RWPE2 (cell line): ENCODE results near the gene LAMB2.

Source experiments
- ATAC-seq: fragments of 200-7000 bp; cut with Tn5 transposase; 3 replicates; pipeline ENCODE4 v1.9.1; 2021; ENCODE audit warnings: low read depth
- DNase-seq: peaks from one replicate; pipeline ENCODE4 v3.0.0-alpha.2; 2020; ENCODE audit warnings: low spot score
- H3K27ac ChIP-seq: fragments of 450-650 bp; 2 replicates; pipeline ENCODE4 v1.5.1; 2017; ENCODE audit warnings: mild to moderate bottlenecking; ENCODE audit not compliant: poor library complexity, severe bottlenecking
- H3K27me3 ChIP-seq: fragments of 250-450 bp; sonication (Bioruptor Pico); 2 replicates; pipeline ENCODE4 v1.5.1; 2021; ENCODE audit warnings: mild to moderate bottlenecking, moderate library complexity; ENCODE audit not compliant: insufficient read depth, poor library complexity, severe bottlenecking
- H3K36me3 ChIP-seq: fragments of 250-450 bp; sonication (Bioruptor Pico); 2 replicates; pipeline ENCODE4 v1.5.1; 2020; ENCODE audit warnings: low read depth, mild to moderate bottlenecking, moderate library complexity
- H3K4me1 ChIP-seq: fragments of 250-450 bp; sonication (Bioruptor Pico); 2 replicates; pipeline ENCODE4 v1.5.1; 2021; ENCODE audit warnings: mild to moderate bottlenecking, moderate library complexity; ENCODE audit not compliant: insufficient read depth, poor library complexity, severe bottlenecking
- H3K4me3 ChIP-seq: fragments of 250-450 bp; sonication (Bioruptor Pico); 2 replicates; pipeline ENCODE4 v1.5.1; 2021; ENCODE audit warnings: mild to moderate bottlenecking, moderate library complexity; ENCODE audit not compliant: severe bottlenecking
- H3K9me3 ChIP-seq: fragments of 250-450 bp; sonication (Bioruptor Pico); 2 replicates; pipeline ENCODE4 v1.5.1; 2021; ENCODE audit warnings: mild to moderate bottlenecking, moderate library complexity; ENCODE audit not compliant: severe bottlenecking
- CTCF ChIP-seq: fragments of 450-650 bp; IDR thresholded peaks from one replicate; pipeline ENCODE4 v1.5.1; 2017; ENCODE audit warnings: mild to moderate bottlenecking, moderate library complexity; ENCODE audit not compliant: poor library complexity, severe bottlenecking

Gene LAMB2

DNA sequence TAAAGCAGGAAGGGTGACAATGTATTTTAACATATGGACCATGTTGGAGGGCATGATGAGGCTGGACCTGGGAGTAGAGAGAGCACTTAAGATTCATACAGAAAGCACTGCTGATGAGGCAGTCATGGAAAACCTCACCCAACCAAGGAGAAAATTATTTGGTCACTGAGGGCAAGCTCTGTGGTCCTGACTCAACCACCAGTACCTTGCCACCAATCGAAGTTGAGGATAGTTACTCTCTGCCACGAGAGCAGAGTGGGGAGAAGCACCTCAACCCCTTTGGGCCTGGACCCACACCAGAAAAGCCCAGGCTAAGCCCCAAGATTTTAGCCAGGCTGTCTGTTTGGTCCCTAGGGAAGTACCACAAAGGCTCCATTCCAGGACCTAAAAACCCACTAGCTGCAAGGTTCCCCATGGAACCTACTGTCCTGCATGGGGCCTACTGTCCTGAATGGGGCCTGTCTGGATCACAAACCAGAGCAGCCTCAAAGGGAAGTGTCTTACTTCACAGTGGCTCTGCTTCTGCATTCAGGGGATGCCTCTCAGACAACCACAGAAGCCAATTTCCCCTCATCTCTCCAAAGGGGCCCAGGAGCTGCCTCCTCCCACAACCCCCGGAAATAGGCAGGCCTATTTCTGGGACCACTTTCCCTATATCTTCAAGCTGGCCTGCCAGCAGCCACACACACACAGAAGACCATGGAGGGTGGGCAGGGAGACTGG lies 29.1 kb upstream of the LAMB2 start:
- DNase-seq: no peak
- H3K27ac ChIP-seq: no peak overlapping the region
- ATAC-seq: no peak
- H3K9me3 ChIP-seq: no peaks in the 10 kb centered on the region
- peaks cover 20% of the 10 kb centered on the region for H3K36me3 ChIP-seq
- H3K4me1 ChIP-seq: peaks cover 7% of the 10 kb centered on the region
- no peaks in the 10 kb centered on the region for H3K27me3 ChIP-seq
- H3K4me3 ChIP-seq: no peak overlapping the region
- TF ChIP-seq CTCF: no peak

DNA sequence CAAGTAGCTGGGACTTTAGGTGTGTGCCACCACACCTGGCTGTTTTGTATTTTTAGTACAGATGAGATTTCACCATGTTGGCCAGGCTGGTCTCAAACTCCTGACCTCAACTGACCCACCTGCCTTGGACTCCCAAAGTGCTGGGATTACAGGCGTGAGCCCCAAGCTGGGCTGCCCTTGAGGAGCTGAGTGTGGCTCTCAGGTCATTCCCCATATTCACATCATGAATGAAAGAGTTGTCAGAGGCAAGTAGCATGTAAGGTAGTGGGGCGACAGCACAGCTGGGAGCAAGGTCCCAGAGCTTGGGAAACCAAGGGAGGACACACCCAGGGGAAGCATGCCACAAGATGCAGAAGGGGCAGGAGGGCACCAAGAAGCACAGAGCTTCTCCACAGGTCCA lies 28.3 kb upstream of the LAMB2 start:
- no peak for DNase-seq
- no peaks in the 10 kb centered on the region for H3K9me3 ChIP-seq
- H3K27me3 ChIP-seq: no peaks in the 10 kb centered on the region
- no peak for ATAC-seq
- H3K36me3 ChIP-seq: peaks cover 20% of the 10 kb centered on the region
- peaks cover 3% of the 10 kb centered on the region for H3K4me1 ChIP-seq
- no peak overlapping the region for H3K27ac ChIP-seq
- H3K4me3 ChIP-seq: no peak overlapping the region
- TF ChIP-seq CTCF: no peak

GRCh38 chr3:49158792-49159191 lies 25.9 kb upstream of the LAMB2 start:
- no peak for TF ChIP-seq CTCF
- peak; percentile 25; the same call in 1 of the 3 replicates for ATAC-seq
- H3K27me3 ChIP-seq: no peaks in the 10 kb centered on the region
- H3K36me3 ChIP-seq: peaks cover 9% of the 10 kb centered on the region
- H3K4me1 ChIP-seq: no peaks in the 10 kb centered on the region
- no peaks in the 10 kb centered on the region for H3K9me3 ChIP-seq
- H3K27ac ChIP-seq: no peak overlapping the region
- DNase-seq: no peak
- no peak overlapping the region for H3K4me3 ChIP-seq

DNA sequence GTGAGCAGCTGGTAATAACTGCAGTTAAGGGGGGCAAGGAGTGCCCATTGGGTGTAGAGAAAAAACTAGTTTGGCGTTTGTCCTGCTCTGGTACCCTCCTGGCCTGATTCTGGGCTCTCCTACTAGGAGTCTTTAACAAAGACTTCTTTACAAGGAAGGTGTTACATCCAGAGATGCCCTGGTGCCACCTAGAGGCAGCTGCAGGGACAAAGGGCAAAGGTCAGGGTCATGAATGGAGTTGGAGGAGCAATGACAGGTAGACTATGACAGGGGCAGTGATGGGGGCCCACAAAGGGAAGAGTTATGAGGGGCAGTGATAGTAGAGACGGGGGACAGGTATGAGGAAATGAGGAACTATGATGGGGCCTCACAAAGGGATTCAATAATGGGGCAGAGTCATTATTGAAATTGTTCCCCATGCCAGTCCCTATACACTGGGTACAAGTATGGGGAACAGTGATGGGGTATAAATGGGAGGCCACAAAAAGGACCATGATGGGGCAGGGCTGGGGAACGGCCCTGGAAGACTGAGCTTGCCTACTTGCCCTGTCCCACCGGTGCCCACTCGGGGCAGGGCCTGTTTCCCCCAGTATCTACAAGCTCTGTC lies 25.4 kb upstream of the LAMB2 start:
- no peak for DNase-seq
- Histone ChIP-seq H3K4me3 (no peak overlapping the region), H3K9me3 (no peaks in the 10 kb centered on the region), H3K4me1 (no peaks in the 10 kb centered on the region), H3K27me3 (no peaks in the 10 kb centered on the region), H3K27ac (no peak overlapping the region), H3K36me3 (0 out of 2 replicates have a peak, but pooled peaks cover 6% of the 10 kb centered on the region)
- peak; percentile 69 for TF ChIP-seq CTCF
- ATAC-seq: peak; percentile 42; the same call in 2 of the 3 replicates

DNA sequence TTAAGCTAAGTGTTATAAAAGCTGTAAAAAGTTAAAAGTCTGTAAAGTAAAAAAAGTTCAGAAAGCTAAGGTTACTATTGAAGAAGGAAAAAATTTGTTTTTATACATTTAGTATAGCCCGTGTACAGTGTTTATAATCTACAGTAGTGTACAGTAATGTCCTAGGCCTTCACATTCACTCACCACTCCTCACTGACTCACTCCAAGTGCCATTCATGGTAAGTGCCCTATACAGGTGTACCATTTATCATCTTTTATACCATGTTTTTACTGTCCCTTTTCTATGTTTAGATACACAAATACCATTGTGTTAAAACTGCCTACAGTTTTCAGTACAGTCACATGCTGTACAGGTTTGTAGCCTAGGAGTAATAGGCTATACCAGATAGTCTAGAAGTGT lies 24.4 kb upstream of the LAMB2 start:
- Histone ChIP-seq H3K27me3 (no peaks in the 10 kb centered on the region), H3K4me1 (no peaks in the 10 kb centered on the region), H3K36me3 (no peaks in the 10 kb centered on the region), H3K4me3 (no peak overlapping the region), H3K9me3 (no peaks in the 10 kb centered on the region), H3K27ac (no peak overlapping the region)
- TF ChIP-seq CTCF: no peak
- DNase-seq: no peak
- ATAC-seq: no peak
